Right atrium auricular region (tissue), 2 donors: Measurements from ENCODE around the gene NALF2. TPM values are rescaled to one million over a fixed set of nuclear protein-coding genes. Genes with fewer than 3 reads are reported as not detected.

ENCODE experiments used
- DNase-seq: peaks from one replicate; pipeline ENCODE4 v3.0.0-alpha.2; 2019; ENCODE audit warnings: low spot score
- H3K27ac ChIP-seq, 2 donors: fragments of 200-600 bp; sonication (generic); 1 replicate in 1 of 2; 2 replicates in 1 of 2; pipeline ENCODE4 v1.5.1; 2016 to 2019
- H3K27me3 ChIP-seq, 2 donors: fragments of 200-600 bp; sonication (generic); one replicate each; pipeline versions ENCODE4 v1.5.1 to v1.6.0; 2017 to 2019
- H3K36me3 ChIP-seq: fragments of 200-600 bp; sonication (generic); one replicate; pipeline ENCODE4 v1.5.1; 2016
- H3K4me1 ChIP-seq, 2 donors: fragments of 200-600 bp; sonication (generic); one replicate each; pipeline versions ENCODE4 v1.5.1 to v1.6.0; 2017 to 2019
- H3K4me3 ChIP-seq, 2 donors: fragments of 200-600 bp; sonication (generic); 1 replicate in 1 of 2; 2 replicates in 1 of 2; pipeline ENCODE4 v1.5.1; 2017 to 2019; ENCODE audit warnings: mild to moderate bottlenecking in 1 of 2, moderate library complexity in 1 of 2
- H3K9me3 ChIP-seq, 2 donors: fragments of 200-600 bp; sonication (generic); one replicate each; pipeline ENCODE4 v1.5.1; 2019
- CTCF ChIP-seq, 2 donors: fragments of 200-600 bp; sonication (generic); IDR thresholded peaks; one replicate each; pipeline ENCODE4 v1.5.1; 2019; ENCODE audit warnings: antibody characterized with exemption in 2 of 2
- total RNA-seq, 2 donors: library from RNA; depleted of rRNA; stranded (reverse); fragments of >200 nt; gene quantifications; one replicate each; pipeline ENCODE4 v1.1.0, GENCODE V29; 2016

NALF2 gene
- total RNA-seq, 2 donors from 2014 or later = 35.5 to 62.7 TPM

GRCh38 chrX:69504626-69505612 lies 793 bp downstream of the NALF2 start:
- Histone ChIP-seq H3K27me3 (no peaks in the 10 kb centered on the region), H3K4me1 (no peaks in the 10 kb centered on the region), H3K36me3 (no peaks in the 10 kb centered on the region), H3K27ac (peak overlapping the region; percentile 77 to 86), H3K9me3 (no peaks in the 10 kb centered on the region), H3K4me3 (peak overlapping the region; percentile 58)
- DNase-seq = no peak
- TF ChIP-seq CTCF (IDR thresholded peaks at IDR 0.05) = no peak

- DNase-seq = no peak
- no peaks in the 10 kb centered on the region for H3K9me3 ChIP-seq
- H3K36me3 ChIP-seq = no peaks in the 10 kb centered on the region
- peak overlapping the region; percentile 58 for H3K4me3 ChIP-seq
- TF ChIP-seq CTCF (IDR thresholded peaks at IDR 0.05) = no peak
- H3K27ac ChIP-seq = peak overlapping the region; percentile 66 to 86
- no peaks in the 10 kb centered on the region for H3K4me1 ChIP-seq
- H3K27me3 ChIP-seq = no peaks in the 10 kb centered on the region
Measured at GRCh38 chrX:69505772-69506616, 1.9 kb downstream of the NALF2 start.

GRCh38 chrX:69506617-69507499 lies 2.7 kb downstream of the NALF2 start:
- TF ChIP-seq CTCF (IDR thresholded peaks at IDR 0.05) = no peak
- Histone ChIP-seq H3K27ac (peak overlapping the region; percentile 66 to 86), H3K4me3 (peak overlapping the region; percentile 58), H3K27me3 (no peaks in the 10 kb centered on the region), H3K4me1 (no peaks in the 10 kb centered on the region), H3K9me3 (no peaks in the 10 kb centered on the region), H3K36me3 (no peaks in the 10 kb centered on the region)
- no peak for DNase-seq

- H3K36me3 ChIP-seq = no peaks in the 10 kb centered on the region
- no peak for DNase-seq
- TF ChIP-seq CTCF (IDR thresholded peaks at IDR 0.05) = no peak
- no peaks in the 10 kb centered on the region for H3K9me3 ChIP-seq
- H3K27me3 ChIP-seq = no peaks in the 10 kb centered on the region
- peak overlapping the region in 1 of 2 donors; percentile 58 for H3K4me3 ChIP-seq
- H3K27ac ChIP-seq = peak overlapping the region; percentile 66 to 86
- H3K4me1 ChIP-seq = no peaks in the 10 kb centered on the region
Measured at GRCh38 chrX:69507500-69507789, 3.3 kb downstream of the NALF2 start.

- H3K9me3 ChIP-seq = no peaks in the 10 kb centered on the region
- H3K4me3 ChIP-seq = peak overlapping the region in 1 of 2 donors; percentile 4
- TF ChIP-seq CTCF (IDR thresholded peaks at IDR 0.05) = no peak
- peak overlapping the region; percentile 66 to 86 for H3K27ac ChIP-seq
- no peak for DNase-seq
- no peaks in the 10 kb centered on the region for H3K27me3 ChIP-seq
- no peaks in the 10 kb centered on the region for H3K4me1 ChIP-seq
- no peaks in the 10 kb centered on the region for H3K36me3 ChIP-seq
Measured at GRCh38 chrX:69508610-69509009, 4.5 kb downstream of the NALF2 start.
